IgD-negative memory B cell (primary cell): ENCODE measurements around the gene LGALS3BP. TPM values are rescaled to one million over a fixed set of nuclear protein-coding genes. Genes with fewer than 3 reads are reported as not detected.

Experiments used
- H3K27ac Mint-ChIP-seq, 3 donors: one replicate each; pipeline ENCODE4 v1.8.0; 2020 to 2022; ENCODE audit warnings: mild to moderate bottlenecking in 3 of 3, mixed read lengths in 3 of 3, moderate library complexity in 1 of 3
- H3K27me3 Mint-ChIP-seq: one replicate; pipeline ENCODE4 v1.8.0; 2021; ENCODE audit warnings: mixed read lengths
- H3K36me3 Mint-ChIP-seq: one replicate; pipeline ENCODE4 v1.8.0; 2020; ENCODE audit warnings: mild to moderate bottlenecking, mixed read lengths
- H3K4me1 Mint-ChIP-seq, 3 donors: one replicate each; pipeline ENCODE4 v1.8.0; 2020 to 2022; ENCODE audit warnings: mixed read lengths in 3 of 3, mild to moderate bottlenecking in 1 of 3
- H3K4me3 Mint-ChIP-seq, 4 donors: one replicate each; pipeline ENCODE4 v1.8.0; 2020 to 2022; ENCODE audit warnings: mild to moderate bottlenecking in 4 of 4, mixed read lengths in 4 of 4, moderate library complexity in 3 of 4
- H3K9me3 Mint-ChIP-seq, 3 donors: one replicate each; pipeline ENCODE4 v1.8.0; 2020 to 2021; ENCODE audit warnings: mixed read lengths in 3 of 3, mild to moderate bottlenecking in 1 of 3
- polyA plus RNA-seq: library from polyadenylated mRNA; unstranded; fragments of 300-500 nt; fragmentation: Illumina TruSeq; gene quantifications from one replicate; pipeline ENCODE4 v1.2.3, GENCODE V29; 2021

LGALS3BP gene
- polyA plus RNA-seq, 1 donor from 2014 or later: 3.9 TPM

GRCh38 chr17:78922816-78923498 lies 56.8 kb downstream of the LGALS3BP start:
- peak overlapping the region; percentile 84 to 97 (median 85) for H3K4me3 Mint-ChIP-seq
- H3K27me3 Mint-ChIP-seq: peaks cover 4% of the 10 kb centered on the region
- no peaks in the 10 kb centered on the region for H3K9me3 Mint-ChIP-seq
- H3K4me1 Mint-ChIP-seq: peaks cover 5 to 13% (median 5%) of the 10 kb centered on the region in 3 donors
- H3K36me3 Mint-ChIP-seq: no peaks in the 10 kb centered on the region
- H3K27ac Mint-ChIP-seq: peak overlapping the region in 2 of 3 donors; percentile 41 to 84

- H3K4me1 Mint-ChIP-seq: peaks cover 5 to 16% (median 8%) of the 10 kb centered on the region in 3 donors
- no peaks in the 10 kb centered on the region for H3K9me3 Mint-ChIP-seq
- peak overlapping the region in 1 of 4 donors; percentile 68 for H3K4me3 Mint-ChIP-seq
- H3K36me3 Mint-ChIP-seq: no peaks in the 10 kb centered on the region
- no peak overlapping the region for H3K27ac Mint-ChIP-seq
- peaks cover 4% of the 10 kb centered on the region for H3K27me3 Mint-ChIP-seq
These were observed 58.2 kb downstream of the LGALS3BP start for GRCh38 chr17:78921437-78921971.

Other genes with a start within 250 kb of the LGALS3BP start
- gene CYTH1, start 197.7 kb downstream of the LGALS3BP start, polyA plus RNA-seq: 210 TPM
- 28.8 TPM for gene USP36, start 139.1 kb downstream of the LGALS3BP start, polyA plus RNA-seq
- 1.6 TPM for gene CEP295NL, start 76.7 kb downstream of the LGALS3BP start, polyA plus RNA-seq
- gene TIMP2, start 54.5 kb downstream of the LGALS3BP start, polyA plus RNA-seq: 0.34 TPM
- 8.6 TPM for gene CANT1, start 29.8 kb upstream of the LGALS3BP start, polyA plus RNA-seq
- gene C1QTNF1, start 44.2 kb upstream of the LGALS3BP start, polyA plus RNA-seq: not detected
- gene ENGASE, start 94.9 kb upstream of the LGALS3BP start, polyA plus RNA-seq: 6.4 TPM